A673 (cell line): ENCODE measurements around the gene TBX4. TPM values are rescaled to one million over a fixed set of nuclear protein-coding genes. Genes with fewer than 3 reads are reported as not detected.
"Not testable (repeated sequence)": the region's sequence is repeated elsewhere in the genome, so short reads cannot be mapped to it uniquely, and the experiment has no call there.

Experiments
- BruUV-seq: library from RNA; stranded (reverse); fragments of 400-500 nt; replicated peaks from 2 replicates; lab custom pipeline; 2021; lab: Mats Ljungman, UMichigan
- CTCF ChIA-PET: fragments of 300-600 bp; sonication (Branson Sonifier 250); formaldehyde crosslinking; loops from one replicate; lab custom pipeline; 2022; ENCODE audit warnings: antibody characterized with exemption; lab: Charles Lee
- POLR2A ChIA-PET: fragments of 300-600 bp; sonication (Branson Sonifier 250); formaldehyde crosslinking; loops from one replicate; lab custom pipeline; 2022; ENCODE audit warnings: antibody characterized with exemption; ENCODE audit not compliant: low non-redundant PET; lab: Charles Lee
- DNase-seq: peaks from one replicate; pipeline ENCODE4 v3.0.0-alpha.2; 2015; ENCODE audit warnings: low spot score
- H3K27ac ChIP-seq: fragments of 200-600 bp; sonication (generic); 2 replicates; pipeline ENCODE4 v1.5.1; 2016; ENCODE audit warnings: mixed run types, low read depth, mild to moderate bottlenecking, mixed read lengths, antibody characterized with exemption, low read length; ENCODE audit not compliant: poor library complexity, severe bottlenecking
- H3K27me3 ChIP-seq: fragments of 200-600 bp; sonication (generic); replicated peaks from 2 replicates; pipeline ENCODE4 v1.6.1; 2017; ENCODE audit warnings: mixed run types, low read depth, mild to moderate bottlenecking, mixed read lengths, antibody characterized with exemption, low read length; ENCODE audit not compliant: insufficient read depth, poor library complexity
- H3K36me3 ChIP-seq: fragments of 200-600 bp; sonication (generic); 2 replicates; pipeline ENCODE4 v1.6.1; 2016; ENCODE audit warnings: mixed run types, mild to moderate bottlenecking, mixed read lengths, antibody characterized with exemption, low read length; ENCODE audit not compliant: insufficient read depth, poor library complexity, severe bottlenecking
- H3K4me1 ChIP-seq: fragments of 200-600 bp; sonication (generic); 2 replicates; pipeline ENCODE4 v1.6.1; 2017; ENCODE audit warnings: mixed run types, mild to moderate bottlenecking, mixed read lengths, antibody characterized with exemption, low read length; ENCODE audit not compliant: insufficient read depth, poor library complexity, severe bottlenecking
- H3K4me3 ChIP-seq: fragments of 200-600 bp; sonication (generic); 2 replicates; pipeline ENCODE4 v1.5.1; 2016; ENCODE audit warnings: low read depth, mixed run types, mild to moderate bottlenecking, mixed read lengths, low read length; ENCODE audit not compliant: poor library complexity, severe bottlenecking
- H3K9me3 ChIP-seq: fragments of 200-600 bp; sonication (generic); 2 replicates; pipeline ENCODE4 v1.6.1; 2016; ENCODE audit warnings: mixed run types, low read depth, mild to moderate bottlenecking, mixed read lengths, antibody characterized with exemption, low read length; ENCODE audit not compliant: poor library complexity, severe bottlenecking
- CTCF ChIP-seq: fragments of 300-800, 200-600 bp; sonication (generic); conservative IDR thresholded peaks from 2 replicates; pipeline ENCODE4 v1.5.1; 2017; ENCODE audit warnings: low read depth, mild to moderate bottlenecking, antibody characterized with exemption, low read length, moderate library complexity, mixed read lengths
- EZH2 ChIP-seq: fragments of 200-600 bp; sonication (generic); IDR thresholded peaks from 2 replicates; pipeline ENCODE4 v1.6.1; 2017; ENCODE audit warnings: borderline replicate concordance, low read depth, mild to moderate bottlenecking, mixed read lengths, antibody characterized with exemption, low read length; ENCODE audit not compliant: poor library complexity, severe bottlenecking
- intact Hi-C: fragments of 100-400 bp; cut with micrococcal nuclease; formaldehyde crosslinking; loops from one replicate; pipeline ENCODE4 v1.10.0; 2022; ENCODE audit not compliant: unreplicated experiment
- total RNA-seq: library from RNA; stranded (reverse); gene quantifications from 2 replicates; pipeline ENCODE4 v1.2.3, GENCODE V29; 2021

Gene TBX4
- total RNA-seq, 1 experiment from 2014 or later, result not detected

GRCh38 chr17:61429274-61429673, 22.9 kb upstream of the TBX4 start:
- BruUV-seq, result no TSS peak
- Histone ChIP-seq H3K27ac (no peak overlapping the region), H3K4me1 (no peaks in the 10 kb centered on the region), H3K4me3 (no peak overlapping the region), H3K36me3 (no peaks in the 10 kb centered on the region), H3K9me3 (no peaks in the 10 kb centered on the region), H3K27me3 (no peaks in the 10 kb centered on the region)
- POLR2A ChIA-PET, result no interaction called here
- CTCF ChIA-PET, result no interaction called here
- no peak for TF ChIP-seq EZH2
- no peak for TF ChIP-seq CTCF
- intact Hi-C loops, result no loop called here
- no peak for DNase-seq

GRCh38 chr17:61429831-61430230, 22.4 kb upstream of the TBX4 start:
- intact Hi-C loops, H3K36me3 ChIP-seq, H3K4me3 ChIP-seq, H3K4me1 ChIP-seq, DNase-seq, H3K9me3 ChIP-seq, POLR2A ChIA-PET, CTCF ChIA-PET, H3K27ac ChIP-seq, H3K27me3 ChIP-seq, BruUV-seq: not testable (repeated sequence)

GRCh38 chr17:61431594-61432311, 20.5 kb upstream of the TBX4 start:
- Histone ChIP-seq H3K9me3 (peaks cover 4% of the 10 kb centered on the region), H3K36me3 (no peaks in the 10 kb centered on the region), H3K27me3 (no peaks in the 10 kb centered on the region), H3K27ac (no peak overlapping the region), H3K4me3 (no peak overlapping the region), H3K4me1 (no peaks in the 10 kb centered on the region)
- no peak for DNase-seq
- ChIA-PET POLR2A (no interaction called here), CTCF (interaction anchor here (0.7 kb wide), 1 partner anchor 118 kb away, joined by 6 read pairs; no protein-coding TSS in a partner anchor)
- no peak for TF ChIP-seq EZH2
- TF ChIP-seq CTCF, result no peak
- BruUV-seq, result no TSS peak
- intact Hi-C loops, result no loop called here

GRCh38 chr17:61436273-61436672, 15.9 kb upstream of the TBX4 start:
- no peak for DNase-seq
- CTCF ChIA-PET, result no interaction called here
- no peak for TF ChIP-seq EZH2
- TF ChIP-seq CTCF, result no peak
- no peaks in the 10 kb centered on the region for H3K36me3 ChIP-seq
- H3K9me3 ChIP-seq, result peaks cover 7% of the 10 kb centered on the region
- intact Hi-C loops, result no loop called here
- no peak overlapping the region for H3K27ac ChIP-seq
- no peaks in the 10 kb centered on the region for H3K4me1 ChIP-seq
- H3K4me3 ChIP-seq, result no peak overlapping the region
- BruUV-seq, result no TSS peak
- POLR2A ChIA-PET, result no interaction called here
- H3K27me3 ChIP-seq, result no peaks in the 10 kb centered on the region
